Suprapubic skin (tissue), 4 donors: ENCODE measurements around the gene ZNF593. TPM values are rescaled to one million over a fixed set of nuclear protein-coding genes. Genes with fewer than 3 reads are reported as not detected.

ENCODE experiments used
- DNase-seq, 2 donors: peaks; one replicate each; pipeline ENCODE4 v3.0.0-alpha.2; 2019; ENCODE audit warnings: low spot score in 2 of 2
- H3K27ac ChIP-seq: fragments of 200-600 bp; sonication (generic); one replicate; pipeline ENCODE4 v1.5.1; 2019
- H3K27me3 ChIP-seq: fragments of 200-600 bp; sonication (generic); one replicate; pipeline ENCODE4 v1.5.1; 2019
- H3K36me3 ChIP-seq: fragments of 200-600 bp; sonication (generic); one replicate; pipeline ENCODE4 v1.5.1; 2019
- H3K4me1 ChIP-seq: fragments of 200-600 bp; sonication (generic); one replicate; pipeline ENCODE4 v1.5.1; 2019
- H3K4me3 ChIP-seq: fragments of 200-600 bp; sonication (generic); one replicate; pipeline ENCODE4 v1.5.1; 2019; ENCODE audit warnings: mild to moderate bottlenecking
- H3K9me3 ChIP-seq: fragments of 200-600 bp; sonication (generic); one replicate; pipeline ENCODE4 v1.5.1; 2019
- EP300 ChIP-seq: sonication (generic); formaldehyde crosslinking; IDR thresholded peaks from one replicate; pipeline ENCODE4 v1.6.1; 2017; ENCODE audit warnings: antibody characterized with exemption
- POLR2A ChIP-seq, 2 donors: fragments of 450-650 bp; IDR thresholded peaks; one replicate each; pipeline ENCODE4 v1.6.1; 2017; ENCODE audit warnings: antibody characterized with exemption in 2 of 2, mild to moderate bottlenecking in 2 of 2, moderate library complexity in 2 of 2
- POLR2AphosphoS5 ChIP-seq, 3 donors: sonication (generic); formaldehyde crosslinking; IDR thresholded peaks; one replicate each; pipeline ENCODE4 v1.6.1; 2017; ENCODE audit warnings: antibody characterized with exemption in 3 of 3
- WGBS: methylation state at CpG from one replicate; pipeline ENCODE4 v1.1.5; 2018; 5-methylcytosine and 5-hydroxymethylcytosine counted together
- total RNA-seq, 4 donors: library from RNA; depleted of rRNA; stranded (reverse); fragments of >200 nt; gene quantifications; one replicate each; pipeline ENCODE4 v1.1.0, GENCODE V29; 2016
- TF ChIP-seq, protein P1 (sequence below), 2 donors: fragments of 200-600 bp in 1 of 2; fragments of 450-650 bp in 1 of 2; sonication (generic) in 1 of 2; IDR thresholded peaks; one replicate each; pipeline ENCODE4 v1.5.1; 2016 to 2019; ENCODE audit warnings: antibody characterized with exemption in 2 of 2, mild to moderate bottlenecking in 1 of 2, moderate library complexity in 1 of 2

Gene ZNF593
- total RNA-seq, 4 donors from 2014 or later, result 15.3 to 53.4 (median 28.3) TPM

DNA sequence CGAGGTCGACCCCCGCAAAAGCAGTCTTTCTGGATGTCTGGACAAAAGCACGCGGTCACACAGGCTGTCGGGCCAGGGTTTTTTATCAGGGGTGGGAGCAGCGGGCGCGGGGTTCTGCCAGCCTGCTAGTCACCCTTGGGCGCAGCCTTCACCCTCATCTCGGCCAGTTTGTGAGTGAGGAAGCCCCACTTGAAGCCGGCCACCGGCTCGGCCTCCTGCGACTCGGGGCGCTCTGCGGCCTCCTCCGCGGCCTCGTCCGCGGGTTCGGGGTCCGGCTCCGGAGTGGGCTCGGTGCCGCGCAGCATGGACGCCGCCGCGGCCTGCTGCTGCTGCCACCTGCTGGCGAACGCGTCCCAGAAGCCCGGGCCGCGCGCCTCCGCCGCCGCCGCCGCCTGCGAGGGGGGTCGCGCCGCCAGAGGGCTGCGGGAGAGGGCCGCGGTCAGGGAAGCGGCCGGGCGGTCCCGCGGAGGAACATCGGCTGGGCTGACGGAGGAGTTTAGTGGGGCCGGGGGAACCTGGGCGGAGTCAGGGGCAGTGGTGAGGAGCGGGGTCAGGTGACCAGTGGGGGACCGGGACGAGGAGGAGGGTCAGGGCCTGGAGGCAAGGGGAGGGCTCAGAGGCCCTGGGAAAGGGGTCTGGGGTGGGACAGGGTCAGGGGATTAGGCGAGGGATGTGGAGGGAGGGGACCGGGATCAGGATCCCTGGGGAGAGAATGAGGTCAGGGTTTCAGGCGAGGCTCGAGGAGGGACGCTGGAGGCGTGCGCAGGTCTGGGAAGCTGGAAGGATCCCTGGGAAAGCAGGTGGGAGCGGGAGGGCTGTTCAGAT lies 5.5 kb upstream of the ZNF593 start:
- WGBS, result 13% methylated on average over 28 of the region's 72 CpGs
- H3K4me1 ChIP-seq, result peaks cover 30% of the 10 kb centered on the region
- H3K36me3 ChIP-seq, result no peaks in the 10 kb centered on the region
- H3K9me3 ChIP-seq, result no peaks in the 10 kb centered on the region
- H3K27ac ChIP-seq, result no peak overlapping the region
- peaks cover 8% of the 10 kb centered on the region for H3K27me3 ChIP-seq
- TF ChIP-seq, protein P1, sequence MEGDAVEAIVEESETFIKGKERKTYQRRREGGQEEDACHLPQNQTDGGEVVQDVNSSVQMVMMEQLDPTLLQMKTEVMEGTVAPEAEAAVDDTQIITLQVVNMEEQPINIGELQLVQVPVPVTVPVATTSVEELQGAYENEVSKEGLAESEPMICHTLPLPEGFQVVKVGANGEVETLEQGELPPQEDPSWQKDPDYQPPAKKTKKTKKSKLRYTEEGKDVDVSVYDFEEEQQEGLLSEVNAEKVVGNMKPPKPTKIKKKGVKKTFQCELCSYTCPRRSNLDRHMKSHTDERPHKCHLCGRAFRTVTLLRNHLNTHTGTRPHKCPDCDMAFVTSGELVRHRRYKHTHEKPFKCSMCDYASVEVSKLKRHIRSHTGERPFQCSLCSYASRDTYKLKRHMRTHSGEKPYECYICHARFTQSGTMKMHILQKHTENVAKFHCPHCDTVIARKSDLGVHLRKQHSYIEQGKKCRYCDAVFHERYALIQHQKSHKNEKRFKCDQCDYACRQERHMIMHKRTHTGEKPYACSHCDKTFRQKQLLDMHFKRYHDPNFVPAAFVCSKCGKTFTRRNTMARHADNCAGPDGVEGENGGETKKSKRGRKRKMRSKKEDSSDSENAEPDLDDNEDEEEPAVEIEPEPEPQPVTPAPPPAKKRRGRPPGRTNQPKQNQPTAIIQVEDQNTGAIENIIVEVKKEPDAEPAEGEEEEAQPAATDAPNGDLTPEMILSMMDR (IDR thresholded peaks at IDR 0.05), result peak; percentile 56 to 90
- no peak for TF ChIP-seq EP300
- peak overlapping the region; percentile 57 for H3K4me3 ChIP-seq
- no peak for DNase-seq

DNA sequence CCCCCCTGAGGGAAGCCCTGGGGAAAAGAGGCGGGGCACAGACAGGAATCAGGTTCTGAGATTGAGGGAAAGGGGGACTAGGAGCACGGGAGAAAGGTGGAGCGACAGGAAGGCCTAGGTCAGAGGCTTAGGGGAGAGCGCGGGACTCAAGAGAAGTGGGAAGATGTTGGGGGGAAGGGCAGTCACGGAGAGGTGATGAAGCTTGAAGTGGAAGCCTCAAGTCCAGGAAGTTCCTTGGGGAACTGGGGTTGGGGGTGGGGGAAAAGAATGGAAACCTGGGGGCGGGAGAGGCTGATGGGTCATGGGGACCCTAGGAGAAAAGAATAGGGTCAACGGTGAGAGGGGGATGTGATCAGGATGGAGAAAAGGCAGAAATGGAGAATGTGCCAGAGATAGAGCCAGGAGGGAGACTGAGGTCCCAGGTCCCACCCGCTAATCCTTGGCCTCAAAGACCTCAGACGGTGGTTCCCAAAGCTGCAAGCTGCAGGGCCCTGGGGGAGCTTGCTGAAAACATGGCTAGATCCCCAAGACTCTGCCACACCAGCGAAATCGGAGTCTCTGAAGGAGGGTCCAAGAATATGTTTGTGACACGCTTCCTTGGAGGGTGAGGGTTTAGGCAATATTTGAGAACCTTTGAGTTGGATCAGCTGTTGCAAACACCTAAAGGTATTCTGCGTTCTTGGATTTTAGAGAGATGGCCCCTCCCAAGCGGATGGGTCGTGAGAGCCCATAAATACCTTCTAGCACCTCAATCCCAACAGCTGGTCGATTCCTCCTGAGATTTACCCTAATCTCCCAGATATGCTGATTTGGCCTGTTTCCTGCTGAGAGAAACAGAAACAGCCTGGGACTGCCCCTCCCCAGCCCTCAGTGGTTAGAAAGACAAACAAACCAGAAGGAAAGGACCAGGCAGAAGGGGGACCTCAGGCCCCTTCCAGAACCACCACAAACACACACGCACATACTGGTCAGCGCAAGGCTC lies 4.6 kb upstream of the ZNF593 start:
- Histone ChIP-seq H3K27ac (no peak overlapping the region), H3K9me3 (no peaks in the 10 kb centered on the region), H3K27me3 (peaks cover 8% of the 10 kb centered on the region), H3K36me3 (no peaks in the 10 kb centered on the region), H3K4me3 (peak overlapping the region; percentile 57), H3K4me1 (peaks cover 34% of the 10 kb centered on the region)
- TF ChIP-seq, protein P1 (IDR thresholded peaks at IDR 0.05), result no peak
- no peak for TF ChIP-seq EP300
- TF ChIP-seq POLR2AphosphoS5 (IDR thresholded peaks at IDR 0.05), result no peak
- 74% methylated on average over 19 of the region's 19 CpGs for WGBS
- no peak for DNase-seq

DNA sequence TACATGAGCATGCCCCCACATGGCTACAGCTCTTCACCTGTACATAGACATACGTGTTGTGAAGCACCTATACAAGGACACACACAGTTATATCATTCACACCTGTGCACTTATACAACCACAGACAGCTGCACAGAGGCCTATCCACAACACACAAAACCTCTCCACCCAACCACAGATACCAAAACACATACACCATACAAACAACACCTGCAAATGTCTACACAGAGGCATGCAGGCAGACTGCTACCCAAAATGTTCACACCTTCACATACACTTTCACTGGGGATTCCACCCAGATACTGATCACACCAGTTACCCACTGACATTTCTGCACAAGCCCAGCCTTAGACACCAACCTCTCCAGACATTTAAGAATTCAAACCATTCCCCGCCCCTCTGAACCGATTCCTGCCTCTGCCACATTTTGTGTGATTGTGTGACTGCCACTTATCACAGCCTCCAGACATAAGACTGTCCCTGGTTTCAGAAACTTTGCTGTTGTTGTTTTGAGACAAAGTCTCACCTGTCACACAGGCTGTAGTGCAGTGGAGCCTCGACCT lies 2.9 kb upstream of the ZNF593 start:
- H3K27ac ChIP-seq, result no peak overlapping the region
- peaks cover 4% of the 10 kb centered on the region for H3K27me3 ChIP-seq
- H3K4me1 ChIP-seq, result peaks cover 36% of the 10 kb centered on the region
- H3K36me3 ChIP-seq, result peaks cover 3% of the 10 kb centered on the region
- H3K4me3 ChIP-seq, result no peak overlapping the region
- TF ChIP-seq POLR2AphosphoS5 (IDR thresholded peaks at IDR 0.05), result no peak
- no peak for TF ChIP-seq EP300
- no peak for TF ChIP-seq POLR2A (IDR thresholded peaks at IDR 0.05)
- TF ChIP-seq, protein P1 (IDR thresholded peaks at IDR 0.05), result no peak
- WGBS, result 77% methylated on average over 4 of the region's 4 CpGs
- no peak for DNase-seq
- no peaks in the 10 kb centered on the region for H3K9me3 ChIP-seq

- Histone ChIP-seq H3K4me1 (peaks cover 29% of the 10 kb centered on the region), H3K27ac (peak within 1 kb of the TSS; percentile 4), H3K4me3 (peak within 1 kb of the TSS; percentile 90), H3K36me3 (peaks cover 3% of the 10 kb centered on the region), H3K27me3 (no peaks in the 10 kb centered on the region), H3K9me3 (no peaks in the 10 kb centered on the region)
- DNase-seq, result no peak
- WGBS, result 73% methylated on average over 4 of the region's 5 CpGs
- TF ChIP-seq, protein P1 (IDR thresholded peaks at IDR 0.05), result no peak
- TF ChIP-seq POLR2AphosphoS5 (IDR thresholded peaks at IDR 0.05) (no peak), POLR2A (IDR thresholded peaks at IDR 0.05) (no peak), EP300 (no peak)
Observed at GRCh38 chr1:26168410-26169197, 1.1 kb upstream of the ZNF593 start, which contains the start of gene C1orf232. Gene C1orf232, minus strand, starts transcription at chr1:26168963. Its CDS starts 464 bp downstream, at chr1:26168499.
